OCI-LY7 (cell line): ENCODE data around the gene SMYD3.

Source experiments
- CTCF ChIP-seq: fragments of 200-600 bp; sonication (generic); conservative IDR thresholded peaks from 2 replicates; pipeline ENCODE4 v1.5.1; 2014; ENCODE audit warnings: mild to moderate bottlenecking, antibody characterized with exemption, low read length, moderate library complexity, mixed read lengths
- EZH2phosphoT487 ChIP-seq: fragments of 200-600 bp; sonication (generic); IDR thresholded peaks from 2 replicates; pipeline ENCODE4 v1.6.1; 2018; ENCODE audit warnings: low read depth, borderline replicate concordance, mild to moderate bottlenecking, mixed run types, antibody characterized with exemption, low read length, moderate library complexity, mixed read lengths

GRCh38 chr1:246477634-246478033, 29.4 kb downstream of the SMYD3 start:
- TF ChIP-seq CTCF (no peak), EZH2phosphoT487 (no peak)
